K562 (cell line): ENCODE data around the gene NTN4. TPM values are rescaled to one million over a fixed set of nuclear protein-coding genes. Genes with fewer than 3 reads are reported as not detected.

ENCODE experiments used
- ATAC-seq: fragments of 200-7000 bp; cut with Tn5 transposase; 3 replicates; pipeline ENCODE4 v1.9.1; 2020; ENCODE audit warnings: moderate library complexity
- BruUV-seq: library from RNA; stranded (reverse); fragments of 400-500 nt; replicated peaks from 2 replicates; lab custom pipeline; 2021; lab: Mats Ljungman, UMichigan
- CTCF ChIA-PET: fragments of 300-600 bp; formaldehyde crosslinking; extraction: SDS; loops from one replicate; lab custom pipeline; 2021; ENCODE audit warnings: low intra/inter-chr PET ratio; lab: Yijun Ruan, JAX
- POLR2A ChIA-PET: fragments of 300-600, 350-650 bp; sonication (Branson Sonifier 250); formaldehyde crosslinking; extraction: SDS; loops from one replicate; lab custom pipeline; 2021; ENCODE audit warnings: antibody characterized with exemption, inconsistent platforms; lab: Yijun Ruan, JAX
- DNase-seq, 4 experiments: peaks; one replicate each; pipeline versions ENCODE4 v3.0.0 to v3.0.0-alpha.2; 2011 to 2018; ENCODE audit warnings: low spot score in 3 of 4, mixed read lengths in 3 of 4; ENCODE audit errors: extremely low read depth in 1 of 4
- FAIRE-seq: peaks from 2 replicates; lab custom pipeline; 2011; peaks lifted over from hg19 to GRCh38; lab: Jason Lieb, UNC
- H2AFZ ChIP-seq: 2 replicates; pipeline ENCODE4 v1.6.0; 2011; ENCODE audit warnings: low read depth, low read length, control low read depth, inconsistent platforms
- H3K27ac ChIP-seq: fragments of 200-600 bp; 3 replicates; pipeline ENCODE4 v1.8.0; 2011; ENCODE audit warnings: low read depth, mild to moderate bottlenecking, control low read depth, inconsistent platforms, low read length, moderate library complexity, mixed read lengths; ENCODE audit errors: extremely low read depth
- H3K27me3 ChIP-seq, 2 experiments: fragments of 300-600 bp in 1 of 2; 2 replicates in 1 of 2; 3 replicates in 1 of 2; pipeline versions ENCODE4 v1.6.0 to v1.8.0; 2011; ENCODE audit warnings: inconsistent platforms in 2 of 2, low read length in 2 of 2, mild to moderate bottlenecking in 1 of 2, mixed read lengths in 1 of 2, moderate library complexity in 1 of 2; ENCODE audit not compliant: control insufficient read depth in 2 of 2, insufficient read depth in 2 of 2
- H3K36me3 ChIP-seq: fragments of 300-600 bp; 3 replicates; pipeline ENCODE4 v1.8.0; 2011; ENCODE audit warnings: mild to moderate bottlenecking, low read length, inconsistent platforms; ENCODE audit not compliant: control insufficient read depth, insufficient read depth
- H3K4me1 ChIP-seq, 2 experiments: fragments of 200-600 bp in 1 of 2; replicated peaks in 1 of 2; 2 replicates in 1 of 2; 3 replicates in 1 of 2; pipeline versions ENCODE4 v1.5.1 to v1.8.0; 2011; ENCODE audit warnings: inconsistent platforms in 2 of 2, low read length in 2 of 2, mild to moderate bottlenecking in 1 of 2, mixed read lengths in 1 of 2, moderate library complexity in 1 of 2; ENCODE audit not compliant: control insufficient read depth in 2 of 2, insufficient read depth in 2 of 2
- H3K4me2 ChIP-seq: 2 replicates; pipeline ENCODE4 v1.6.1; 2011; ENCODE audit warnings: low read length, control low read depth, inconsistent platforms, mixed read lengths; ENCODE audit not compliant: insufficient read depth
- H3K4me3 ChIP-seq: fragments of 200-600 bp; sonication (generic), shearing (Covaris generic); 2 replicates; pipeline ENCODE4 v1.5.1; 2016; ENCODE audit warnings: control low read depth, inconsistent platforms
- H3K79me2 ChIP-seq: fragments of 200-600 bp; 3 replicates; pipeline ENCODE4 v1.8.0; 2011; ENCODE audit warnings: low read length, inconsistent platforms; ENCODE audit not compliant: control insufficient read depth, insufficient read depth
- H3K9ac ChIP-seq, 2 experiments: 2 replicates each; pipeline versions ENCODE4 v1.6.0 to v1.6.1; 2011; ENCODE audit warnings: low read depth in 2 of 2, low read length in 2 of 2, control low read depth in 1 of 2, inconsistent platforms in 1 of 2, mild to moderate bottlenecking in 1 of 2, mixed read lengths in 1 of 2; ENCODE audit not compliant: insufficient read depth in 1 of 2
- H3K9me1 ChIP-seq: one replicate; pipeline ENCODE4 v1.6.0; 2011; ENCODE audit warnings: inconsistent platforms, mild to moderate bottlenecking, low read length, moderate library complexity; ENCODE audit not compliant: control insufficient read depth, insufficient read depth
- H3K9me3 ChIP-seq: replicated peaks from 2 replicates; pipeline ENCODE4 v1.5.1; 2011; ENCODE audit warnings: low read depth, low read length, inconsistent platforms; ENCODE audit not compliant: control insufficient read depth, insufficient read depth
- H4K20me1 ChIP-seq: replicated peaks from 2 replicates; pipeline ENCODE4 v1.6.1; 2011; ENCODE audit warnings: low read length, inconsistent platforms, mixed read lengths; ENCODE audit not compliant: control insufficient read depth, insufficient read depth
- ATF7 ChIP-seq: fragments of 450-650 bp; IDR thresholded peaks from 2 replicates; pipeline ENCODE4 v1.7.1; 2014; ENCODE audit warnings: mild to moderate bottlenecking, moderate library complexity
- CBX1 ChIP-seq: sonication (generic); IDR thresholded peaks from 2 replicates; pipeline ENCODE4 v1.6.1; 2016; ENCODE audit warnings: antibody characterized with exemption, low read depth, mild to moderate bottlenecking
- HMGN3 ChIP-seq: IDR thresholded peaks from 2 replicates; pipeline ENCODE4 v1.6.1; 2011; ENCODE audit warnings: borderline replicate concordance, low read depth, mild to moderate bottlenecking, mixed read lengths, low read length; ENCODE audit not compliant: insufficient read length; ENCODE audit errors: extremely low read depth
- MEIS2 ChIP-seq: fragments of 450-650 bp; IDR thresholded peaks from 2 replicates; pipeline ENCODE4 v1.6.1; 2014; ENCODE audit warnings: mild to moderate bottlenecking; ENCODE audit not compliant: partially characterized antibody
- RBM15 ChIP-seq: fragments of 200-400 bp; formaldehyde crosslinking; IDR thresholded peaks from 2 replicates; pipeline ENCODE4 v1.6.1; 2018; ENCODE audit warnings: mild to moderate bottlenecking, low read length, moderate library complexity; ENCODE audit not compliant: insufficient read depth
- SMAD4 ChIP-seq: fragments of 250-450 bp; sonication (Bioruptor Pico); conservative IDR thresholded peaks from 2 replicates; pipeline ENCODE4 v1.8.0; 2021; ENCODE audit warnings: inconsistent platforms, mild to moderate bottlenecking, moderate library complexity
- ZFP36 ChIP-seq: fragments of 150-350 bp; IDR thresholded peaks from 2 replicates; pipeline ENCODE4 v1.6.1; 2018; ENCODE audit warnings: low read length, low read depth; ENCODE audit not compliant: partially characterized antibody
- ZNF224 ChIP-seq: sonication (generic); formaldehyde crosslinking; IDR thresholded peaks from 2 replicates; pipeline ENCODE4 v1.8.0; 2022; ENCODE audit warnings: mild to moderate bottlenecking, missing genetic modification reagents
- WGBS: fragments of 100-300 bp; shearing (Covaris generic); methylation state at CpG from one replicate; pipeline ENCODE4 v1.1.6; 2016; ENCODE audit warnings: low coverage, mixed read lengths; ENCODE audit not compliant: insufficient coverage; ENCODE audit errors: missing lambda C conversion rate; 5-methylcytosine and 5-hydroxymethylcytosine counted together
- in situ Hi-C: fragments of 300-500 bp; cut with MboI; formaldehyde crosslinking; loops from 4 replicates; pipeline ENCODE4 v1.15.0; 2018; ENCODE audit warnings: inconsistent platforms, mixed read lengths
- intact Hi-C: fragments of 100-400 bp; cut with micrococcal nuclease; formaldehyde crosslinking; loops from 2 replicates; pipeline ENCODE4 v1.14.2; 2022
- polyA plus RNA-seq, 8 experiments: library from polyadenylated mRNA; depleted of rRNA in 4 of 8; stranded (reverse) in 5 of 8; unstranded in 3 of 8; fragments of >200 nt; fragmentation: Nextera tagmentation in 2 of 8; fragmentation: Illumina TruSeq in 1 of 8; extraction: Ambion mirVana in 2 of 8; extraction: Trizol in 1 of 8; gene quantifications; 2 replicates each; pipeline versions ENCODE4 v1.2.1 to v1.2.3, GENCODE V29; 2011 to 2014; ENCODE audit warnings: inconsistent platforms in 1 of 8, missing spikeins in 1 of 8
- total RNA-seq, 7 experiments: library from RNA; depleted of rRNA in 6 of 7; stranded (reverse); fragments of >200 nt in 6 of 7; fragmentation: Illumina TruSeq in 2 of 7; extraction: Trizol in 2 of 7; gene quantifications; 2 replicates each; pipeline versions ENCODE4 v1.2.1 to v1.2.3, GENCODE V29; 2011 to 2021; ENCODE audit warnings: low replicate concordance in 1 of 7
- TF ChIP-seq, protein P1 (sequence below): fragments of 250-450 bp; sonication (Bioruptor Pico); IDR thresholded peaks from 2 replicates; pipeline ENCODE4 v1.5.0; 2021
- TF ChIP-seq, protein P2 (sequence below): fragments of 250-450 bp; sonication (Bioruptor Pico); IDR thresholded peaks from 2 replicates; pipeline ENCODE4 v1.5.0; 2022; ENCODE audit warnings: mild to moderate bottlenecking
- TF ChIP-seq, protein P3 (sequence below): fragments of 250-450 bp; sonication (Bioruptor Pico); IDR thresholded peaks from 2 replicates; pipeline ENCODE4 v1.8.0; 2021; ENCODE audit warnings: borderline replicate concordance, mild to moderate bottlenecking, moderate library complexity; ENCODE audit not compliant: poor library complexity, severe bottlenecking

The NTN4 gene
- total and polyA plus RNA-seq, 9 of the 15 experiments (the other 6 are each of a cell fraction or from before 2014, with no cell fraction given), result 0.13 TPM; not detected in 8

DNA sequence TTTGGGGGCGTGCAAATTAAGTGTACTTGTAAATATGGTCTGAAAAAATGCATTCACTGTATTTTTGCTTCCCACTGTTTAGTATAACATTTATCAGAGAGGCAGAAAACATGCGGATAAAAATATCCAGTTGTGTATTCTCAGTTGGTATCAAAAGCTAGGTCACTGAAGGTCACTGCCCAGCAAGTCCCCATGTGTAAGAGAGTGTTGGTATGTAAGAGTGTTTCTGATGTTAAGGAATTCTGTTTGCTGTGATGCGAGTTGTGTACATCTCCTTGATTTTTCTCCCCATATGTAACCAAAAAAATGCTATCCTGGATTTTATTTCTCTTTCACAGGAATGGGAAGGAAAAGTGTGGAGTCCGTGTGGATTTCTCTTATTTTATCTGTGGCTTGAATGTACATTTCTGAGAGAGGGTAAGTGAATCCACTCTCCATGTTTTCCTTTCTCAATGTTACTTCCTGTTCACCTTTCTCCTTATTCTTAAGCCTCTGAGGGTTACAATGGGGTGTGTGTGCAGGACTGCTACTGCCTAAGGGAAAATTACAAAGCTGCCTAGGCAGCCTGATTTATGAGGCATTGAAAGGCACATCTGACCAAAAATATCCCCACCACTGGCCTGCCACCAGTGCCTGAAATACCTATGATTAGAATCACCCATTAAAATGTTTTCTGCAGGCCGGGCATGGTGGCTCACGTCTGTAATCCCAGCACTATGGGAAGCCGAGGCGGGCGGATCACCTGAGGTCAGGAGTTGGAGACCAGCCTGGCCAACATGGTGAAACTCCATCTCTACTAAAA is 141.4 kb downstream of the NTN4 start:
- Histone ChIP-seq H3K4me1 (no peaks in the 10 kb centered on the region), H3K36me3 (no peaks in the 10 kb centered on the region), H3K27ac (no peak overlapping the region), H3K4me3 (no peak overlapping the region), H4K20me1 (no peaks in the 10 kb centered on the region), H3K9ac (no peak overlapping the region), H3K9me1 (no peaks in the 10 kb centered on the region), H2AFZ (no peak overlapping the region), H3K9me3 (no peaks in the 10 kb centered on the region), H3K79me2 (no peaks in the 10 kb centered on the region), H3K4me2 (no peak overlapping the region)
- 0% methylated on average over 9 of the region's 9 CpGs for WGBS
- intact Hi-C loops (no loop called here), in situ Hi-C loops (no loop called here)
- DNase-seq, result no peak
- ATAC-seq, result no peak
- no TSS peak for BruUV-seq
- FAIRE-seq, result no peak
- ChIA-PET POLR2A (interaction anchor here (0.7 kb wide), 1 partner anchor 53 kb away, joined by 4 read pairs; no protein-coding TSS in a partner anchor), CTCF (no interaction called here)
- TF ChIP-seq MEIS2 (no peak), ZFP36 (no peak), ATF7 (no peak), HMGN3 (no peak), CBX1 (no peak), SMAD4 (CRISPR knock-in tag) (no peak), RBM15 (no peak), ZNF224 (CRISPR knock-in tag) (no peak)
- TF ChIP-seq, protein P1, sequence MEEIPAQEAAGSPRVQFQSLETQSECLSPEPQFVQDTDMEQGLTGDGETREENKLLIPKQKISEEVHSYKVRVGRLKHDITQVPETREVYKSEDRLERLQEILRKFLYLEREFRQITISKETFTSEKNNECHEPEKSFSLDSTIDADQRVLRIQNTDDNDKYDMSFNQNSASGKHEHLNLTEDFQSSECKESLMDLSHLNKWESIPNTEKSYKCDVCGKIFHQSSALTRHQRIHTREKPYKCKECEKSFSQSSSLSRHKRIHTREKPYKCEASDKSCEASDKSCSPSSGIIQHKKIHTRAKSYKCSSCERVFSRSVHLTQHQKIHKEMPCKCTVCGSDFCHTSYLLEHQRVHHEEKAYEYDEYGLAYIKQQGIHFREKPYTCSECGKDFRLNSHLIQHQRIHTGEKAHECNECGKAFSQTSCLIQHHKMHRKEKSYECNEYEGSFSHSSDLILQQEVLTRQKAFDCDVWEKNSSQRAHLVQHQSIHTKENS (CRISPR knock-in tag), result no peak
- TF ChIP-seq, protein P2, sequence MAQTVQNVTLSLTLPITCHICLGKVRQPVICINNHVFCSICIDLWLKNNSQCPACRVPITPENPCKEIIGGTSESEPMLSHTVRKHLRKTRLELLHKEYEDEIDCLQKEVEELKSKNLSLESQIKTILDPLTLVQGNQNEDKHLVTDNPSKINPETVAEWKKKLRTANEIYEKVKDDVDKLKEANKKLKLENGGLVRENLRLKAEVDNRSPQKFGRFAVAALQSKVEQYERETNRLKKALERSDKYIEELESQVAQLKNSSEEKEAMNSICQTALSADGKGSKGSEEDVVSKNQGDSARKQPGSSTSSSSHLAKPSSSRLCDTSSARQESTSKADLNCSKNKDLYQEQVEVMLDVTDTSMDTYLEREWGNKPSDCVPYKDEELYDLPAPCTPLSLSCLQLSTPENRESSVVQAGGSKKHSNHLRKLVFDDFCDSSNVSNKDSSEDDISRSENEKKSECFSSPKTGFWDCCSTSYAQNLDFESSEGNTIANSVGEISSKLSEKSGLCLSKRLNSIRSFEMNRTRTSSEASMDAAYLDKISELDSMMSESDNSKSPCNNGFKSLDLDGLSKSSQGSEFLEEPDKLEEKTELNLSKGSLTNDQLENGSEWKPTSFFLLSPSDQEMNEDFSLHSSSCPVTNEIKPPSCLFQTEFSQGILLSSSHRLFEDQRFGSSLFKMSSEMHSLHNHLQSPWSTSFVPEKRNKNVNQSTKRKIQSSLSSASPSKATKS (CRISPR knock-in tag), result no peak
- TF ChIP-seq, protein P3, sequence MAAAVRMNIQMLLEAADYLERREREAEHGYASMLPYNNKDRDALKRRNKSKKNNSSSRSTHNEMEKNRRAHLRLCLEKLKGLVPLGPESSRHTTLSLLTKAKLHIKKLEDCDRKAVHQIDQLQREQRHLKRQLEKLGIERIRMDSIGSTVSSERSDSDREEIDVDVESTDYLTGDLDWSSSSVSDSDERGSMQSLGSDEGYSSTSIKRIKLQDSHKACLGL, result no peak
- TF ChIP-seq, all 486 proteins: peak for 0
- H3K27me3 ChIP-seq, result peaks cover 19 to 20% of the 10 kb centered on the region in 2 experiments; a peak in 2 of 5 replicates
